Liver (tissue), 9 donors: ENCODE measurements around the gene TENM3. TPM values are rescaled to one million over a fixed set of nuclear protein-coding genes. Genes with fewer than 3 reads are reported as not detected.

Experiments used
- DNase-seq: peaks from one replicate; pipeline ENCODE4 v3.0.0-alpha.2; 2017; ENCODE audit warnings: low spot score
- H3K27ac ChIP-seq, 2 donors: one replicate each; pipeline ENCODE4 v1.7.0; 2013; ENCODE audit warnings: inconsistent platforms in 2 of 2, low read length in 2 of 2, control low read depth in 1 of 2, low read depth in 1 of 2, mild to moderate bottlenecking in 1 of 2
- H3K27me3 ChIP-seq, 4 donors: one replicate each; pipeline versions ENCODE4 v1.6.1 to v1.7.0; 2013; ENCODE audit warnings: low read length in 3 of 4, inconsistent platforms in 1 of 4, mild to moderate bottlenecking in 1 of 4, moderate library complexity in 1 of 4; ENCODE audit not compliant: control insufficient read depth in 4 of 4, insufficient read depth in 4 of 4
- H3K36me3 ChIP-seq, 4 donors: one replicate each; pipeline versions ENCODE4 v1.6.1 to v1.7.0; 2013; ENCODE audit warnings: low read length in 3 of 4, mild to moderate bottlenecking in 3 of 4, low read depth in 1 of 4, moderate library complexity in 1 of 4; ENCODE audit not compliant: control insufficient read depth in 4 of 4, insufficient read depth in 3 of 4
- H3K4me1 ChIP-seq, 4 donors: one replicate each; pipeline versions ENCODE4 v1.6.1 to v1.7.0; 2013; ENCODE audit warnings: low read length in 3 of 4, mild to moderate bottlenecking in 3 of 4, moderate library complexity in 1 of 4; ENCODE audit not compliant: control insufficient read depth in 4 of 4, insufficient read depth in 4 of 4
- H3K4me3 ChIP-seq, 3 donors: one replicate each; pipeline versions ENCODE4 v1.6.1 to v1.7.0; 2013; ENCODE audit warnings: low read length in 3 of 3, control low read depth in 1 of 3, low read depth in 1 of 3, mild to moderate bottlenecking in 1 of 3
- H3K9ac ChIP-seq, 2 donors: one replicate each; pipeline ENCODE4 v1.7.0; 2013; ENCODE audit warnings: low read length in 2 of 2, mild to moderate bottlenecking in 2 of 2, moderate library complexity in 2 of 2, control low read depth in 1 of 2, low read depth in 1 of 2
- H3K9me3 ChIP-seq, 4 donors: one replicate each; pipeline versions ENCODE4 v1.6.1 to v1.7.0; 2013; ENCODE audit warnings: low read length in 3 of 4; ENCODE audit not compliant: control insufficient read depth in 4 of 4
- ATF3 ChIP-seq: IDR thresholded peaks from 2 replicates; pipeline ENCODE4 v1.6.1; 2016; ENCODE audit warnings: antibody characterized with exemption
- CTCF ChIP-seq: fragments of 150-350 bp; IDR thresholded peaks from 2 replicates; pipeline ENCODE4 v1.5.1; 2017; ENCODE audit warnings: improper control_type of control experiment, low read depth, low read length; ENCODE audit not compliant: missing input control
- EGR1 ChIP-seq, 2 donors: IDR thresholded peaks; 2 replicates each; pipeline ENCODE4 v1.6.1; 2016 to 2018; ENCODE audit warnings: antibody characterized with exemption in 2 of 2, low read depth in 2 of 2
- FOXA1 ChIP-seq: IDR thresholded peaks from 2 replicates; pipeline ENCODE4 v1.6.1; 2016; ENCODE audit warnings: antibody characterized with exemption
- GABPA ChIP-seq, 2 donors: IDR thresholded peaks in 1 of 2; conservative IDR thresholded peaks in 1 of 2; 2 replicates each; pipeline ENCODE4 v1.6.1; 2016; ENCODE audit warnings: antibody characterized with exemption in 2 of 2, mild to moderate bottlenecking in 1 of 2, moderate library complexity in 1 of 2
- HNF4A ChIP-seq, 2 donors: conservative IDR thresholded peaks; 2 replicates each; pipeline ENCODE4 v1.6.1; 2016; ENCODE audit warnings: antibody characterized with exemption in 2 of 2, mild to moderate bottlenecking in 2 of 2
- HNF4G ChIP-seq: IDR thresholded peaks from 2 replicates; pipeline ENCODE4 v1.6.1; 2016; ENCODE audit warnings: antibody characterized with exemption
- JUND ChIP-seq, 2 donors: IDR thresholded peaks; 2 replicates each; pipeline ENCODE4 v1.6.1; 2016; ENCODE audit warnings: antibody characterized with exemption in 2 of 2
- MAX ChIP-seq: IDR thresholded peaks from 2 replicates; pipeline ENCODE4 v1.6.1; 2016; ENCODE audit warnings: antibody characterized with exemption
- NR2F2 ChIP-seq: IDR thresholded peaks from 2 replicates; pipeline ENCODE4 v1.6.1; 2016; ENCODE audit warnings: antibody characterized with exemption
- RAD21 ChIP-seq, 2 donors: IDR thresholded peaks; 2 replicates each; pipeline ENCODE4 v1.6.1; 2016; ENCODE audit warnings: antibody characterized with exemption in 2 of 2, mild to moderate bottlenecking in 2 of 2
- REST ChIP-seq: IDR thresholded peaks from 2 replicates; pipeline ENCODE4 v1.6.1; 2016; ENCODE audit warnings: antibody characterized with exemption, mild to moderate bottlenecking
- RXRA ChIP-seq, 2 donors: IDR thresholded peaks; 2 replicates each; pipeline ENCODE4 v1.6.1; 2017 to 2018; ENCODE audit warnings: antibody characterized with exemption in 2 of 2, mild to moderate bottlenecking in 1 of 2
- SP1 ChIP-seq: IDR thresholded peaks from 2 replicates; pipeline ENCODE4 v1.6.1; 2018; ENCODE audit warnings: antibody characterized with exemption, mild to moderate bottlenecking
- TAF1 ChIP-seq: conservative IDR thresholded peaks from 2 replicates; pipeline ENCODE4 v1.6.1; 2016; ENCODE audit warnings: antibody characterized with exemption, mild to moderate bottlenecking
- YY1 ChIP-seq: IDR thresholded peaks from 2 replicates; pipeline ENCODE4 v1.6.1; 2016; ENCODE audit warnings: antibody characterized with exemption, mild to moderate bottlenecking
- ZBTB33 ChIP-seq: IDR thresholded peaks from 2 replicates; pipeline ENCODE4 v1.6.1; 2016; ENCODE audit warnings: antibody characterized with exemption
- WGBS: extraction: QIAGEN DNeasy Blood & Tissue Kit; methylation state at CpG from one replicate; pipeline ENCODE4 v1.1.7; 2013; 5-methylcytosine and 5-hydroxymethylcytosine counted together
- polyA plus RNA-seq, 2 donors: library from polyadenylated mRNA; stranded (reverse) in 1 of 2; unstranded in 1 of 2; fragments of 200-250 nt in 1 of 2; fragments of >200 nt in 1 of 2; fragmentation: Nextera tagmentation in 1 of 2; extraction: Ambion mirVana in 1 of 2; gene quantifications; one replicate each; pipeline versions ENCODE4 v1.2.1 to v1.2.3, GENCODE V29; 2013 to 2015
- total RNA-seq, 2 donors: library from RNA; depleted of rRNA; stranded (reverse); fragments of >200 nt; gene quantifications; one replicate each; pipeline ENCODE4 v1.2.3, GENCODE V29; 2014
- donor health status: healthy.
- donor health status: healthy.
- donor health status: healthy.
- donor health status: healthy.
- donor health status: healthy.

The TENM3 gene
- total and polyA plus RNA-seq, 4 donors, result 0.32 to 16.8 (median 0.70) TPM

GRCh38 chr4:182267048-182267447, 23.8 kb downstream of the TENM3 start:
- H3K9ac ChIP-seq, result no peak overlapping the region
- no peaks in the 10 kb centered on the region for H3K36me3 ChIP-seq
- H3K4me3 ChIP-seq, result no peak overlapping the region
- DNase-seq, result no peak
- H3K27ac ChIP-seq, result no peak overlapping the region
- H3K9me3 ChIP-seq, result no peaks in the 10 kb centered on the region
- TF ChIP-seq HNF4G (no peak), MAX (no peak), RAD21 (IDR thresholded peaks at IDR 0.05) (no peak), SP1 (no peak), ATF3 (no peak), CTCF (no peak), HNF4A (conservative IDR thresholded peaks at IDR 0.05) (no peak), JUND (IDR thresholded peaks at IDR 0.05) (no peak), EGR1 (IDR thresholded peaks at IDR 0.05; ENCODE audit: low read depth in 2 of 2) (no peak), TAF1 (no peak), GABPA (IDR thresholded peaks at IDR 0.05 in 1 of 2, conservative IDR thresholded peaks at IDR 0.05 in 1 of 2) (no peak), ZBTB33 (no peak), NR2F2 (no peak)
- H3K4me1 ChIP-seq, result no peaks in the 10 kb centered on the region
- no peaks in the 10 kb centered on the region for H3K27me3 ChIP-seq

- peaks cover 0 to 4% (median 0%) of the 10 kb centered on the region in 4 donors for H3K27me3 ChIP-seq
- H3K9ac ChIP-seq, result no peak overlapping the region
- no peak for TF ChIP-seq GABPA (IDR thresholded peaks at IDR 0.05 in 1 of 2, conservative IDR thresholded peaks at IDR 0.05 in 1 of 2)
- no peak for TF ChIP-seq NR2F2
- no peak for TF ChIP-seq SP1
- TF ChIP-seq RAD21 (IDR thresholded peaks at IDR 0.05), result no peak
- no peak for TF ChIP-seq HNF4A (conservative IDR thresholded peaks at IDR 0.05)
- no peak for TF ChIP-seq ATF3
- no peak for TF ChIP-seq FOXA1
- no peak for TF ChIP-seq RXRA (IDR thresholded peaks at IDR 0.05)
- no peak for TF ChIP-seq REST
- no peak for TF ChIP-seq ZBTB33
- no peak for TF ChIP-seq TAF1
- no peak for TF ChIP-seq MAX
- no peak for TF ChIP-seq EGR1 (IDR thresholded peaks at IDR 0.05; ENCODE audit: low read depth in 2 of 2)
- no peak for TF ChIP-seq JUND (IDR thresholded peaks at IDR 0.05)
- TF ChIP-seq YY1, result no peak
- no peak for TF ChIP-seq CTCF
- no peak for TF ChIP-seq HNF4G
- no peak for DNase-seq
- WGBS, result 80% methylated on average over 3 of the region's 3 CpGs
- H3K36me3 ChIP-seq, result no peaks in the 10 kb centered on the region
- no peaks in the 10 kb centered on the region for H3K4me1 ChIP-seq
- H3K27ac ChIP-seq, result no peak overlapping the region
- H3K9me3 ChIP-seq, result no peaks in the 10 kb centered on the region
- H3K4me3 ChIP-seq, result no peak overlapping the region
These were observed 25.8 kb downstream of the TENM3 start for GRCh38 chr4:182268966-182269365.
